ENCODE results near the gene ROR2.

DNA sequence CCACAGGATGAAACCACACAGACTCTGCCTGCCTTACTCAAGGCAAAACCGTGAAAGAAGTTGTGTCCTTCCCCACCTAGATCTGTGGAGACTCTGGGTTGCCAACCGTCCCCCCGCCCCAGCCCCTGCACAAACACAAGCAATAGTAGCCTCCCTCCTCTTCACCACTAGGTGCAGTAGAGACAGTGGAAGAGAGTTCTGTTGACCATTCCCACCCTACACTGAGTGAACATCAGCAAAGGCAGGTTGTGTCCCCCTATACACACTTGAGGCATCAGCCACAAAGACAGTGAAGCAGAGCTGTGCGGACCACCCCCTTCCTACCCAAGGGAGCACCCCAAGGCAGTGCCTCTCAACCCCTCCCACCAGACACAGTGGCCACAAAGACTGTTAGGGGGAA lies 302.7 kb downstream of the ROR2 start:
- TF ChIP-seq POLR2A (IDR thresholded peaks at IDR 0.05; ENCODE audit: low read depth, low read length): no peak
- TF ChIP-seq POLR2AphosphoS5 (IDR thresholded peaks at IDR 0.05; ENCODE audit: insufficient read depth, low read depth, low read length): no peak
- TF ChIP-seq EZH2 (IDR thresholded peaks at IDR 0.05; ENCODE audit: borderline replicate concordance, low read depth, low read length, severe bottlenecking): no peak
- TF ChIP-seq CTCF (IDR thresholded peaks at IDR 0.05; ENCODE audit: extremely low read depth in 1 of 2, insufficient read depth in 1 of 2, low read depth in 1 of 2, low read length in 2 of 2): no peak
- no peak for TF ChIP-seq JUN (IDR thresholded peaks at IDR 0.05; ENCODE audit: borderline replicate concordance, insufficient read depth, insufficient read length, low read depth)
- no peak for TF ChIP-seq MYC (IDR thresholded peaks at IDR 0.05; ENCODE audit: low read depth, low read length)

Measured in endothelial cell of umbilical vein (primary cell).